Neuronal stem cell (in vitro differentiated cells): ENCODE results near the gene SERPINI1. TPM values are rescaled to one million over a fixed set of nuclear protein-coding genes. Genes with fewer than 3 reads are reported as not detected.
A peak's percentile ranks its signal among the peaks of the same experiment; 100 is the strongest.

Source experiments
- DNase-seq: peaks from one replicate; pipeline ENCODE4 v3.0.0-alpha.2; 2013; ENCODE audit warnings: low spot score
- H2AFZ ChIP-seq: one replicate; pipeline ENCODE4 v1.6.1; 2013; ENCODE audit warnings: mild to moderate bottlenecking, low read length, inconsistent platforms
- H2AK5ac ChIP-seq: 2 replicates; pipeline ENCODE4 v1.6.1; 2013; ENCODE audit warnings: low read depth, mild to moderate bottlenecking, inconsistent platforms, low read length, moderate library complexity, mixed read lengths
- H2BK120ac ChIP-seq: 2 replicates; pipeline ENCODE4 v1.6.1; 2013; ENCODE audit warnings: low read depth, mild to moderate bottlenecking, inconsistent platforms, low read length, moderate library complexity, mixed read lengths
- H2BK12ac ChIP-seq: one replicate; pipeline ENCODE4 v1.6.1; 2013; ENCODE audit warnings: low read length, inconsistent platforms
- H2BK15ac ChIP-seq: 2 replicates; pipeline ENCODE4 v1.6.1; 2013; ENCODE audit warnings: mild to moderate bottlenecking, low read length, inconsistent platforms, mixed read lengths
- H2BK5ac ChIP-seq: one replicate; pipeline ENCODE4 v1.6.1; 2013; ENCODE audit warnings: inconsistent platforms, mild to moderate bottlenecking, low read length, moderate library complexity
- H3K14ac ChIP-seq: one replicate; pipeline ENCODE4 v1.6.1; 2013; ENCODE audit warnings: low read length, inconsistent platforms
- H3K18ac ChIP-seq: 2 replicates; pipeline ENCODE4 v1.6.1; 2013; ENCODE audit warnings: low read length, inconsistent platforms
- H3K23ac ChIP-seq: 2 replicates; pipeline ENCODE4 v1.6.1; 2013; ENCODE audit warnings: low read depth, mild to moderate bottlenecking, mixed read lengths, low read length, inconsistent platforms; ENCODE audit not compliant: poor library complexity
- H3K27ac ChIP-seq: replicated peaks from 3 replicates; pipeline ENCODE4 v1.5.1; 2013; ENCODE audit warnings: low read length, inconsistent platforms
- H3K27me3 ChIP-seq, 3 experiments: 2 replicates each; pipeline ENCODE4 v1.6.1; 2013; ENCODE audit warnings: low read length in 3 of 3, mild to moderate bottlenecking in 2 of 3, inconsistent platforms in 1 of 3, low read depth in 1 of 3, mixed read lengths in 1 of 3, moderate library complexity in 1 of 3; ENCODE audit not compliant: control insufficient read depth in 3 of 3, insufficient read depth in 3 of 3
- H3K36me3 ChIP-seq, 2 donors: replicated peaks in 1 of 2; 2 replicates each; pipeline ENCODE4 v1.6.1; 2013; ENCODE audit warnings: low read length in 2 of 2; ENCODE audit not compliant: control insufficient read depth in 2 of 2, insufficient read depth in 2 of 2
- H3K4ac ChIP-seq: 2 replicates; pipeline ENCODE4 v1.6.1; 2013; ENCODE audit warnings: inconsistent platforms, mild to moderate bottlenecking, low read length, moderate library complexity
- H3K4me1 ChIP-seq, 2 donors: 1 replicate in 1 of 2; 2 replicates in 1 of 2; pipeline ENCODE4 v1.6.1; 2013; ENCODE audit warnings: low read length in 2 of 2, low read depth in 1 of 2; ENCODE audit not compliant: control insufficient read depth in 2 of 2, insufficient read depth in 1 of 2
- H3K4me2 ChIP-seq: one replicate; pipeline ENCODE4 v1.6.1; 2013; ENCODE audit warnings: mild to moderate bottlenecking, low read length, inconsistent platforms; ENCODE audit not compliant: insufficient read depth, poor library complexity, severe bottlenecking
- H3K4me3 ChIP-seq, 2 donors: 2 replicates each; pipeline ENCODE4 v1.5.1; 2013; ENCODE audit warnings: low read length in 2 of 2, mild to moderate bottlenecking in 2 of 2, inconsistent platforms in 1 of 2, moderate library complexity in 1 of 2
- H3K79me1 ChIP-seq: one replicate; pipeline ENCODE4 v1.6.1; 2013; ENCODE audit warnings: low read depth, mild to moderate bottlenecking, inconsistent platforms, low read length, moderate library complexity
- H3K9ac ChIP-seq: one replicate; pipeline ENCODE4 v1.6.1; 2013; ENCODE audit warnings: mild to moderate bottlenecking, low read depth, low read length, inconsistent platforms; ENCODE audit not compliant: poor library complexity
- H3K9me3 ChIP-seq, 2 donors: replicated peaks in 1 of 2; 2 replicates each; pipeline versions ENCODE3 to v1.6.1; 2013; ENCODE audit warnings: low read length in 2 of 2, mild to moderate bottlenecking in 2 of 2, inconsistent platforms in 1 of 2, low read depth in 1 of 2, mixed read lengths in 1 of 2, moderate library complexity in 1 of 2; ENCODE audit not compliant: control insufficient read depth in 2 of 2, insufficient read depth in 1 of 2
- H4K8ac ChIP-seq: one replicate; pipeline ENCODE4 v1.6.1; 2013; ENCODE audit warnings: low read depth, mild to moderate bottlenecking, inconsistent platforms, low read length, moderate library complexity
- H4K91ac ChIP-seq: one replicate; pipeline ENCODE4 v1.6.1; 2013; ENCODE audit warnings: low read length, low read depth, mild to moderate bottlenecking, inconsistent platforms; ENCODE audit not compliant: poor library complexity
- WGBS, 2 donors: extraction: QIAGEN DNeasy Blood & Tissue Kit; methylation state at CpG; one replicate each; pipeline ENCODE4 v1.1.7; 2013; ENCODE audit warnings: missing lambda C conversion rate in 2 of 2, mixed read lengths in 1 of 2; ENCODE audit not compliant: insufficient read length in 2 of 2, insufficient replicate concordance in 1 of 2; ENCODE audit errors: extremely low coverage in 2 of 2; 5-methylcytosine and 5-hydroxymethylcytosine counted together
- small RNA-seq: library from polyadenylated mRNA; stranded (forward); fragments of <200 nt; extraction: miRNeasy Mini kit (QIAGEN cat#:217004); gene quantifications from one replicate; pipeline ENCODE3, GENCODE V24; 2013; ENCODE audit not compliant: insufficient read depth

Gene SERPINI1

DNA sequence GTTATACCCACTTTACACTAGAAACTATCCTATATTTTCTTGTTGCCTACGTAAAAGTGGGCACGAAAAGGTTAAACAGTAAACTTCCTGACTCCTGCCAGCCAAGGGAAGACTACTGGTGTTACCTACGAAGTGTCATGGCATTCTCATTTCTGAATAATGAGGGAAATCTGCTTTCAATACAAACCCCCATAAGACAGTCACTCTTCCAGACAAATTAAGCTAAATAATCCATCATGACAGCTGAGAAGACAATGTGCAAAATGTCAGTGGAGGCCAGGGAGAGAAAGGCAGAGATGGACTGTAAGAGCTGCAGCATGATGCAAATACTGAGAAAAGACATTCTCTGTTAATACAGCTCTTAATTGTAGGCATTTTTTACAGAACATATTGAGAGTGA lies 136.5 kb downstream of the SERPINI1 start:
- H3K9ac ChIP-seq = no peak overlapping the region
- no peak overlapping the region for H3K4me3 ChIP-seq
- H3K14ac ChIP-seq = no peak overlapping the region
- no peak overlapping the region for H3K4ac ChIP-seq
- no peak overlapping the region for H2BK120ac ChIP-seq
- H3K23ac ChIP-seq = no peak overlapping the region
- H2AK5ac ChIP-seq = no peak overlapping the region
- no peak overlapping the region for H3K18ac ChIP-seq
- H3K36me3 ChIP-seq = no peaks in the 10 kb centered on the region
- H2BK15ac ChIP-seq = no peak overlapping the region
- WGBS, 2 donors = no CpG with 5 or more reads among the region's 3 CpGs
- H2BK12ac ChIP-seq = no peak overlapping the region
- H3K9me3 ChIP-seq = no peaks in the 10 kb centered on the region
- H3K4me2 ChIP-seq = no peak overlapping the region
- H4K91ac ChIP-seq = no peak overlapping the region
- no peak overlapping the region for H4K8ac ChIP-seq
- H3K79me1 ChIP-seq = no peaks in the 10 kb centered on the region
- no peaks in the 10 kb centered on the region for H3K27me3 ChIP-seq
- peaks cover 1 to 2% of the 10 kb centered on the region in 2 donors for H3K4me1 ChIP-seq
- H2AFZ ChIP-seq = peak overlapping the region; percentile 19
- no peak overlapping the region for H2BK5ac ChIP-seq
- H3K27ac ChIP-seq = no peak overlapping the region
- DNase-seq = no peak

DNA sequence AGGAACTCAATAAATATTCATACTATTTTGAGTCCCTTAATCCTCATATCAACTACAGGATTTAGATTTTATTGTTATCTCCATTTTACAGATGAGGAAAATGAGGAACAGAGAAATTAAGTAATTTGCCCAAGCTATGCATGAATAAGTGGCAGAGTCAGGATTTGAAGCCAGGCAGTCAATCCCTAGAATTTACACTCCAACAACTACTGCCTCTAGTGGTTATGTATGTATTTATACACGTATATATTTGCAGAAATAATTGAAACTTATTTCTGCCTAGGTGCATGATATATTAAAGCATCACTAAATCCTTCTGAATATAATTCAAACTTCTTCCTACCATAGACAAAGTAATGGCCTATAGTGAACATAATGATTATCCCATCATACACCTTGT lies 137.4 kb downstream of the SERPINI1 start:
- H2BK12ac ChIP-seq = no peak overlapping the region
- H3K36me3 ChIP-seq = no peaks in the 10 kb centered on the region
- H3K27me3 ChIP-seq = no peaks in the 10 kb centered on the region
- no peak overlapping the region for H3K4me3 ChIP-seq
- no peak overlapping the region for H4K91ac ChIP-seq
- H3K4me2 ChIP-seq = no peak overlapping the region
- WGBS, 2 donors = no CpG with 5 or more reads among the region's 1 CpG
- no peak overlapping the region for H3K23ac ChIP-seq
- no peak overlapping the region for H3K4ac ChIP-seq
- no peak overlapping the region for H2BK120ac ChIP-seq
- no peaks in the 10 kb centered on the region for H3K79me1 ChIP-seq
- H2AFZ ChIP-seq = no peak overlapping the region
- no peak overlapping the region for H3K18ac ChIP-seq
- H3K27ac ChIP-seq = no peak overlapping the region
- H3K14ac ChIP-seq = no peak overlapping the region
- H2BK15ac ChIP-seq = no peak overlapping the region
- H4K8ac ChIP-seq = no peak overlapping the region
- H3K9ac ChIP-seq = no peak overlapping the region
- no peak overlapping the region for H2BK5ac ChIP-seq
- DNase-seq = no peak
- no peak overlapping the region for H2AK5ac ChIP-seq
- no peaks in the 10 kb centered on the region for H3K9me3 ChIP-seq
- H3K4me1 ChIP-seq = peaks cover 1 to 2% of the 10 kb centered on the region in 2 donors

DNA sequence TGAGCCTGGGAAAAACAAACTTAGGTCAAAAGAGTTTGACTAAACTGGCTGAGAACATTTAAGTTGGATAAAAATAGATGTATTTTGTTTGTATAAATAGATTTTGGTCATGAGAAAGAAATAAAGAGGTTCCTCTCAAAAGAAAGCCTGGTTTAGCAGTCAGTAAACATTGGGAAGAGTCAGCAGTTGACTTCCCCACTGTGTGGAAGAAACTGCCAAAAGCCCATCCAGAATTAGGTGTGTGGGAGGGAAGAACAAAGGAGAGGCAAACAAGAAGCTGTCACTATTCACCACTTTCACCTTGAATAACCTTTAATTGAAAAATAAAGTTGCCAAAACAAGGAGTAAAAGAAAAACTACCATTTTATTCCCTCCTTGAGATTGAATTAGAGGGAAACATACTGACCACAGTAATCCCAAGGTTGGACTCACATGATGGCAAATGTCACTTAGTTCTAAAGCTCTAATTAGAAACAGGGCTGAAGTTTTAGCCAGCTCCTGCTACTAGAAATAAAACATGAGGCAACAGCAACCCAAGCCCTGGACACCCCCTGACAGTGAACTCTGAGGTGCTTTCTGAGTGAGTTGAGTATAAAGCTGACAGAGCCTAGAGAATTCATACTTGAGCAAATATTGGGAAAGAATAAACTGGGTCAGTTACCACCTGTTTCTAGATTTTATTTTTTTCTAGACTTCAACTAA lies 139.3 kb downstream of the SERPINI1 start:
- Histone ChIP-seq H3K4me1 (peaks cover 0 to 2% of the 10 kb centered on the region in 2 donors), H3K36me3 (no peaks in the 10 kb centered on the region), H2BK120ac (no peak overlapping the region), H3K14ac (no peak overlapping the region), H2BK12ac (no peak overlapping the region), H2AK5ac (no peak overlapping the region), H3K79me1 (no peaks in the 10 kb centered on the region), H3K4me2 (no peak overlapping the region), H4K91ac (no peak overlapping the region), H2BK15ac (no peak overlapping the region), H3K4me3 (no peak overlapping the region), H3K9me3 (no peaks in the 10 kb centered on the region), H3K27me3 (no peaks in the 10 kb centered on the region), H3K18ac (no peak overlapping the region), H3K27ac (no peak overlapping the region), H3K9ac (no peak overlapping the region), H4K8ac (no peak overlapping the region), H3K23ac (no peak overlapping the region), H2AFZ (no peak overlapping the region), H2BK5ac (no peak overlapping the region), H3K4ac (no peak overlapping the region)
- DNase-seq = no peak

Small RNA genes within 50 kb of the gene (small RNA-seq; reads per million reads assigned to genes)
- not detected for gene HMGN1P8
